H1 (cell line): ENCODE results near the gene GRB14.

ENCODE experiments used
- EGR1 ChIP-seq: IDR thresholded peaks from 2 replicates; pipeline ENCODE4 v1.6.1; 2011; ENCODE audit warnings: low read depth, low read length, borderline replicate concordance
- EP300 ChIP-seq, 2 experiments: IDR thresholded peaks; 1 replicate in 1 of 2; 2 replicates in 1 of 2; pipeline ENCODE4 v1.6.1; 2011 to 2012; ENCODE audit warnings: low read depth in 2 of 2, low read length in 2 of 2, mild to moderate bottlenecking in 2 of 2, borderline replicate concordance in 1 of 2, inconsistent platforms in 1 of 2, moderate library complexity in 1 of 2
- HDAC2 ChIP-seq, 2 experiments: fragments of 300-600 bp in 1 of 2; sonication (generic) in 1 of 2; IDR thresholded peaks; 2 replicates each; pipeline ENCODE4 v1.6.1; 2011 to 2012; ENCODE audit warnings: low read depth in 2 of 2, low read length in 2 of 2, mild to moderate bottlenecking in 2 of 2, moderate library complexity in 2 of 2, borderline replicate concordance in 1 of 2, inconsistent platforms in 1 of 2
- POLR2A ChIP-seq, 2 experiments: IDR thresholded peaks; 1 replicate in 1 of 2; 2 replicates in 1 of 2; pipeline ENCODE4 v1.6.1; 2011; ENCODE audit warnings: low read depth in 2 of 2, low read length in 2 of 2, mild to moderate bottlenecking in 2 of 2; ENCODE audit errors: control extremely low read depth in 1 of 2
- RAD21 ChIP-seq, 2 experiments: IDR thresholded peaks in 1 of 2; conservative IDR thresholded peaks in 1 of 2; 2 replicates each; pipeline ENCODE4 v1.6.1; 2011; ENCODE audit warnings: low read depth in 2 of 2, low read length in 2 of 2, improper control_type of control experiment in 1 of 2, inconsistent platforms in 1 of 2, mild to moderate bottlenecking in 1 of 2, moderate library complexity in 1 of 2
- SIN3A ChIP-seq, 2 experiments: IDR thresholded peaks in 1 of 2; conservative IDR thresholded peaks in 1 of 2; 2 replicates each; pipeline ENCODE4 v1.6.1; 2011 to 2012; ENCODE audit warnings: low read length in 2 of 2, improper control_type of control experiment in 1 of 2, low read depth in 1 of 2, mild to moderate bottlenecking in 1 of 2
- TBP ChIP-seq: IDR thresholded peaks from 2 replicates; pipeline ENCODE4 v1.6.1; 2011; ENCODE audit warnings: low read depth, low read length, improper control_type of control experiment
- YY1 ChIP-seq: IDR thresholded peaks from 2 replicates; pipeline ENCODE4 v1.6.1; 2011; ENCODE audit warnings: low read depth, mild to moderate bottlenecking, low read length
- TF ChIP-seq, protein P1 (sequence below), 3 experiments: IDR thresholded peaks; 1 replicate in 2 of 3; 2 replicates in 1 of 3; pipeline versions ENCODE4 v1.5.1 to v1.6.1; 2011; ENCODE audit warnings: low read length in 3 of 3, mild to moderate bottlenecking in 3 of 3, inconsistent platforms in 2 of 3, low read depth in 1 of 3, moderate library complexity in 1 of 3; ENCODE audit not compliant: insufficient read depth in 1 of 3; ENCODE audit errors: control extremely low read depth in 1 of 3

DNA sequence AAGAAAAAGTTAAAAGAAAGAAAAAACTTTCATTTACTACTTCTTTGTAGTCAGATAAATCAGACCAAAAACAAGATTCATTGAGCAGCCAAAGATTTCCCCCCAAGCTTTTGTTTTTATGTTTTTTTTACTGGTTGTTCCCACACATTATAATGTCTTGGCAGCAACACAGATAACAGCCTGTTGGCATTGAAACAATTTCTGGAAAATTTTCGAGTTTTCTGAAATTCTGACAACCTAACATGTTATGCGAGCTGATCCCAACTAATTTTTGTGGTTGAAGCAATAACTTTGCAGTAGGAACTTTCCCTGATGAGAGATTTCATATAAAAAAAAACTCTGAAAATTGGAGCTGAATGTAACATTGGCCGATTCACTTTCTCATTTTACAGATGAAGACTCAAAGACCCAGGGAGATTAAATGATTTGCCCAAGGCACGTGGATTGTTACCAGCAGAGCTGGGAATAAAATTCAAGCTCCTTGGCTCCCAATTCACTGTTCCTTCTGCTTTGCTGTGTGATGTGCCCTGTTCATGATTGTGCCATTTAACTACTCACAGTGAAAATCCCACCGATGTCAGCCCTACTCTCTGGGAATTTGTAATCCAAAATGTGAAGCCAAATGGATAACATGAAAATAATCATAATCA lies 167.5 kb downstream of the GRB14 start:
- TF ChIP-seq, protein P1, sequence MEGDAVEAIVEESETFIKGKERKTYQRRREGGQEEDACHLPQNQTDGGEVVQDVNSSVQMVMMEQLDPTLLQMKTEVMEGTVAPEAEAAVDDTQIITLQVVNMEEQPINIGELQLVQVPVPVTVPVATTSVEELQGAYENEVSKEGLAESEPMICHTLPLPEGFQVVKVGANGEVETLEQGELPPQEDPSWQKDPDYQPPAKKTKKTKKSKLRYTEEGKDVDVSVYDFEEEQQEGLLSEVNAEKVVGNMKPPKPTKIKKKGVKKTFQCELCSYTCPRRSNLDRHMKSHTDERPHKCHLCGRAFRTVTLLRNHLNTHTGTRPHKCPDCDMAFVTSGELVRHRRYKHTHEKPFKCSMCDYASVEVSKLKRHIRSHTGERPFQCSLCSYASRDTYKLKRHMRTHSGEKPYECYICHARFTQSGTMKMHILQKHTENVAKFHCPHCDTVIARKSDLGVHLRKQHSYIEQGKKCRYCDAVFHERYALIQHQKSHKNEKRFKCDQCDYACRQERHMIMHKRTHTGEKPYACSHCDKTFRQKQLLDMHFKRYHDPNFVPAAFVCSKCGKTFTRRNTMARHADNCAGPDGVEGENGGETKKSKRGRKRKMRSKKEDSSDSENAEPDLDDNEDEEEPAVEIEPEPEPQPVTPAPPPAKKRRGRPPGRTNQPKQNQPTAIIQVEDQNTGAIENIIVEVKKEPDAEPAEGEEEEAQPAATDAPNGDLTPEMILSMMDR (IDR thresholded peaks at IDR 0.05; ENCODE audit: control extremely low read depth in 1 of 3, insufficient read depth in 1 of 3, low read depth in 1 of 3, low read length in 3 of 3): no peak
- TF ChIP-seq YY1 (no peak), EGR1 (no peak), RAD21 (IDR thresholded peaks at IDR 0.05 in 1 of 2, conservative IDR thresholded peaks at IDR 0.05 in 1 of 2; ENCODE audit: low read depth in 2 of 2, low read length in 2 of 2) (no peak), TBP (no peak), EP300 (IDR thresholded peaks at IDR 0.05; ENCODE audit: borderline replicate concordance in 1 of 2, low read depth in 2 of 2, low read length in 2 of 2) (no peak), SIN3A (conservative IDR thresholded peaks at IDR 0.05 in 1 of 2, IDR thresholded peaks at IDR 0.05 in 1 of 2; ENCODE audit: low read depth in 1 of 2, low read length in 2 of 2) (no peak), POLR2A (IDR thresholded peaks at IDR 0.05; ENCODE audit: control extremely low read depth in 1 of 2, low read depth in 2 of 2, low read length in 2 of 2) (no peak), HDAC2 (IDR thresholded peaks at IDR 0.05; ENCODE audit: borderline replicate concordance in 1 of 2, low read depth in 2 of 2, low read length in 2 of 2) (no peak)
